HG02571 (cell line): Measurements from ENCODE around the gene PAIP1.
A peak's percentile ranks its signal among the peaks of the same experiment; 100 is the strongest.
"Not testable (repeated sequence)": the region's sequence is repeated elsewhere in the genome, so short reads cannot be mapped to it uniquely, and the experiment has no call there.

ENCODE experiments used
- ATAC-seq: cut with Tn5 transposase; IDR thresholded peaks from one replicate; pipeline ENCODE4 v1.9.1; 2021; ENCODE audit warnings: mild to moderate bottlenecking, moderate library complexity; ENCODE audit not compliant: unreplicated experiment

The PAIP1 gene

DNA sequence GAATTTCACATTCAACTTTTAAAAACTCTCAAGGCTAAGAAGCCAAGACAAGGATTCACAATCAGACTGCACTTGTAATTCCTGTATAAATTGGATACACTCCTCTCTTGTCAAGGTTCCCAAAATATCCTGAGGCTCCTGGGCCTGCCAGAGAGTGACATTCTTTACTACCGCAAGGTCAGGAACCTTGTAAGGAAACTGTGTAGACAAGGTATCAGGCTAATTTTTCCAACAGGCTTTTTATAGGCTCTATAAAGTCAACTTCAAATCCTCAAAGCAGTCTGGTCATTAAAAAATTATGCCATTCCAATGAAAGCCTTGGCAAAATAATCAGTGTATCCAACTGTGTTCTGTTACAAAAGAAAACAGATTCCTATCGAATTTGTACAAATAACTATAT, 15.5 kb upstream of the PAIP1 start:
- no peak for ATAC-seq

DNA sequence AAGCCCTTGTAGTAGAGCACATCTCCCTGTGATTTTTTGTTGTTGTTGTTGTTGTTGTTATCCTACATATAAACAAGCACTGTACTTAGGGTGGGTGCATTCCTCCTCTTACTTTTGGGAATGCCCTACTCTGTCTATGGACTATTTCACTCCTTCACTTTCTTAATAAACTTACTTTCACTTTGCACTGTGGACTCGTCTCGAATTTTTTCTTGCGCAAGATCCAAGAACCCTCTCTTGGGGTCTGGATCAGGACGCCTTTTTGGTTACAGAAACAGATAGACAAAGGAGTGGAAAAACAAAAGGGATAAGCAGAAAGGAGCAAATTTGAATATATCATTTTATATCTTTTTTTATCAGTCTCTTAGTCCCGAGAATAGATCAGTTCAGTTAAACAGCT, 14.4 kb upstream of the PAIP1 start:
- ATAC-seq, result no peak

DNA sequence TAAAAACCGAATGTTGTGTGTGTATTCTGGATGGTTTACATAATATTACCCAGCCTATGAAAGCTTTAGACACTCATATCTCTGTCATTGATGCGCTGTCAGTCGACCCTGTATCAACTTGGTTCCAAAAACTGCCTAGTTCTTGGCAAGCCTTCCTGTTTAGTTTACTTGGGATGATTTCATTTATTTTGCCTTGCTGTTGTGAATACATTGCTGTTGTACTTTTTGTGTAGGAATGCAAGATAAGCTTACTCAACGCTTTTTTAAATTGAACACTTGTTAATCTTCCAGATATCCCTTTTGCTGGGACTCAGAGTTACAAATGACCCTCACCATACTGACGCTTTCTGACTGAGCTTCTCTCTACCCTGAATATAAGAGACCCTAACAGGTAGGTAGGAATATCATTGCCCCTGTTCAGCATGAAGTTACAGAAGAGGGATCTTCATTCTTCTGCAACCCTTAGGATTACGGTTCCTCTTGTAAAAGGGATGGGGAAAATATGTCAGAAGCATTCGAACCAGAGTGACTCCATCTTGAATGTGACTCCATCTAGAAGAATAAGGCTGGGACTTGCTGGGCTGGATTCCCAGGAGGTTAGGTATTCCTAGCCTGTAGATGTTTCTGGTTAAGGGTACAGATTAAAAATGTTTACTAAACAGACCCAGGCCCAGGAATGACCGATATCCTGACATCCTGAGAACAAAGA, 13.7 kb upstream of the PAIP1 start:
- ATAC-seq, result no peak

DNA sequence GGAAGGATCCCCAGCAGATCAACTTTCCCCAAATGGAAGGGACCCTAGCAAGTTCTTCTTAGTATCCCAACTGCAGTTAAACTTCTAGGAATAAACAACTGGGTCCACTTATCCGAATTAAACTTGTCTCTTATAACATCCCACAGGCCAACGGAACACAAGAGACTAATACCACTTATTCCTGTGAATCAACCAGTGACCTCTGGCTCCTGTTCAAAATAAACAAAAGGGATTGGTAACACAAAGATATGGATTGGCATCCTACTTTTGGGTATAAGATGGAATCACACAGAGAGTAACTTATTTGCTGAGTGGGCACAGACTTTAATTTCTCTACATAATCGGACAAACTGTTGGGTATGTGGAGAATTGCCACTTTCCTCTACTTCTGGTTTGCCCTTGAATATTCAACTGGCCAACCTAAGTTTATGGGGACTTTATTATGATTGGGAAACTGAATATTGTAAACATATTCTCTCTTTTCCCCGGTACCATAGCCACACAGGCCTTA, 12.4 kb upstream of the PAIP1 start:
- no peak for ATAC-seq

DNA sequence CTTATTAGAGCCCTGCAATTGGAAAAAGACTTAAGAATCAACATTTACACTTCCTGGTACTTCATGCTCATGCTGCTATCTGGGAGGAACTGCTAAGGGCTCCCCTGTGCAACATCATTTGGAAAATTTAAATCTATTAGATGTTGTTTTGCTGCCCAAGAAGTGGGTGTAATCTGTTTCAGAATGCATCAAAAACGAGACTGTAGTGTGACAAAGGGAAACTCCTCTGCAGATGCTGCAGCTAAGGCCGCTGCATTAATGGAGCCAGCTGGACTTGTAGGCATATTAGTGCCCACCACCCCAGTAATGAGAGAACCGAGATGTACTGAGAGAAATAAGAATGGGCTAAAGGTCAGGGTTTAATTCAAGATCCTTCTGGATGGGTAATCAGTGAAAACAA, 11.1 kb upstream of the PAIP1 start:
- ATAC-seq, result peak; percentile 73

DNA sequence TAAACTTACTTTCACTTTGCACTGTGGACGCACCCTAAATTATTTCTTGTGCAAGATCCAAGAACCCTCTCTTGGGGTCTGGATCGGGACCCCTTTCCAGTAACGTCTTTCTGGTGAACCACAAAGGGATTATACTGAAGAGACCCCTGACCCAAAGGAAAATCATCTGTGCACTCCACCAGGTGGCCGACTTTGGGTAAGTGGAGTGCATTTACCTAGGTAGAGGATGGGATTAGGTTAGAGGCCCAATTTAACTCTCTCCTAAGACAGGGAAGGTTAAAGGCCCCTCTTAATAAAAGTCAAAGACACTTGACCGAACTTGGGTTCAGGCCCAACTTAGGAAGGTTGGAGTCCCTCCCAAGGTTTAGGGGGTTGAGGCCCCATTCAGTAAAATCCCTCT, 8.2 kb upstream of the PAIP1 start:
- ATAC-seq, result no peak

DNA sequence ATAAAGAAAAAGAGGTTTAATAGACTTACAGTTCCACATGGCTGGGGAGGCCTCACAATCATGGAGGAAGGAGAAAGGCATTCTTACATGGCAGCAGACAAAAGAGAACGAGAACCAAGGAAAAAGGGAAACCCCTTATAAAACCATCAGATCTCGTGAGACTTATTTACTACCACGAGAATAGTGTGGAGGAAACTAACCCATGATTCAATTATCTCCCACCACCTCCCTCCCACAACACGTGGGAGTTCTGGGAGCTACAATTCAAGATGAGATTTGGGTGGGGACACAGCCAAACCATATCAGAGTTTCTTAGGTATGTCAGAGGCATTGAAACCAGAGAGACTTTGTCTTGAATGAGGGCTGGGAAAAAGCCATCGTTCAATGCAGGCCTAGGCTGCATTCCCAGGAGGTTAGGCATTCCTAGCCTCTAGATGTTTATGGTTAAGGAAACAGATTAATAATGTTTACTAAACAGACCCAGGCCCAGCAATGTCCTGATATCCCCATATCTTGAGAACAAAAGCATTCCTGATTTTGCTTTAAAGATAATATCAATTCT, 7.5 kb upstream of the PAIP1 start:
- no peak for ATAC-seq

DNA sequence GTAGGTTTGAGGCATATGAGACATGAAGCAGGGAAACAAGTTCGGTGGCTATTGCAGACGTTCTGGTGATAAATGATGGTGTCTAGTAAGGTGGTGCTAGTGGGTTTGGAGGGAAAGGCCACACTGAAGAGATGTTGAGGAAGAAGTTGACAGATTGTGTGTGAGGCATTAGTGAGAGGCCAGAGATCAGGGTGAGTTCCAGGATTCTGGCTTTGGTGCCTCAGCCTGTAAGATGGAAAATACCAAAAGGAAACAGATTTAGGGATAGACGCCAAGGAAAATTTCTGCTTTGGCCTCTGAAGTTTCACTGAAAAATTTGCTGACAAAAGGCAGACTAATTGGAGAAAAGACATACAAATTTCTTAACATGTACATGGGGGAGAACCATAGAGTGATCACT, 6.4 kb upstream of the PAIP1 start:
- no peak for ATAC-seq

DNA sequence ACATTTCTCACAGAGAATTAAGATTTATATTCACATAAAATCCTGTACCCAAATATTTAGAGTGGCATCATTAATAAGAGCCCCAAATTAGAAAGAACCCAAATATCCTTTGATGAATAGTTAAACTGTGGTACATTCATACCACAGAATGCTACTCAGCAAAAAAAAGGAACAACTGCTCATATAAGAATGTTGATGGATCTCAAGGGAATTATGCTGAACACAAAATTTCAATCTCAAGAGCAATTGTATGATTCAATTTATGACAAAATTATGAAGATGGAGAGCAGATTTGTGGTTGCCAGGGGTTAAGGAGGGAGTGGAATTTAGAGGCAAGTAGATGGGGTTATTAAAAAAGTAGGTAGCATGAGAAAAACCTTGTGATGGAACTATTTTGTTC, 4.5 kb upstream of the PAIP1 start:
- ATAC-seq, result no peak

DNA sequence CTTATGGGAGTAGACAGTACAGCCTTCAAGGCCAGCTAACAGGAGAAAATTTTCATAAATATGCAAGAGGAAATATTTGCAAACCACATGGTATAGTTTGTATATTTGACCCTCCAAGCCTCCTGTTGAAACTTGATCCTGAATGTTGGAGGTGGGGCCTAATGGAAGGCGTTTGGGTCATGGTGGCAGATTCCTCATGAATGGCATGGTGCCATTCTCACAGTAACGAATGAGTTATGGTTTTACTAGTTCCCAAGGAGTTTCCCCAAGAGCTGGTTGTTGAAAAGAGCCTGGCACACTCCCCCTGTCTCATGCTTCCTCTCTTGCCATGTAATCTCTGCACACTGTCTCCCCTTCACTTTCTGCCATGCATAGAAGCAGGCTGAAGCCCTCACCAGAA, 3.3 kb upstream of the PAIP1 start:
- no peak for ATAC-seq

DNA sequence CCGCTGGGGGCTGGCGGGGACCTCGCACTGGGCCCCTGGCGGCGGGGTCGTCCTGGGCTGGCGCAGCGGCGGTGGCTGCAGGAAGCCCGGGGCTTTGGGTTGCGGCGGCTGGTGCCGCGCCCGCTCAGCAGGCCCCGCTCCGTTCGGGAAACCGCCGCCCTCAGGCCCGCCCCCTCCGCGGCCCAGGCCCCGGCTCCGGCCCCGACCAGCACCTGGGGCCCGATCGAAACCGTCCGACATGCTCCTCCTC, 345 bp downstream of the PAIP1 start:
- peak; percentile 92 for ATAC-seq

DNA sequence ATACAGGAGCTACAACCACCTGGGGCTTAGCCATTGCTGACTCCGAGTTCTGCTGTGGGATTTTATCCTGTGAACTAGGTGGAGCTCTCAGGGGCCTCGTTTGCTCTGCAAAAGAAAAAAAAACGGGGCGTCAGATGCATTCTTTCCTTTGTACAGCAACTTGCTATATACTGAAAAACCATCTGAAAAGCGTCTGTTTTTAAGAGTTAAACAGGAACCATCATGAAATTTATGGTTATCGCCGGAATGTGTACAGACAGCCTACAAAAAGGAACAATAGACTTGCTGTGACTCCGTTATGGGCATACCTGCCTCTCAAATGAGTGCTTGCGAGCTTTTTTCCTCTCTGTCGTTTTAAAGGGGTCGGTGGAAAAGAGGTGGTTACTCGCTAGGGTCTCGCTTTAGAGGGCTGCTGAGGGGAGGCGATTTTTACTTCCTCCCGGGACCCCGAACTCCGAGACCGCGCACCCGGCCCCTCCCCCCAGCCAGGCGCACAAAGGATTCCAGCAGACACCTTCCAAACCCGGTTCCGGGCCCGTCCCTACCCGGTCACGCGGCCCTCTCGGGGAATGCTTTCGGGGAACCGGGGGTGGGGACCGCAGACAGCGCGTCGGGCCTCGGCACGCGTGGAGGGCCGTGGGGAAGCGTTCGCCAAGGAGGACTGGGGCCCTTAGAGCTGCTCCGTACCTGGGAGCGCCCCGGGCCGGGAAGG, 826 bp downstream of the PAIP1 start:
- peak; percentile 22 for ATAC-seq

DNA sequence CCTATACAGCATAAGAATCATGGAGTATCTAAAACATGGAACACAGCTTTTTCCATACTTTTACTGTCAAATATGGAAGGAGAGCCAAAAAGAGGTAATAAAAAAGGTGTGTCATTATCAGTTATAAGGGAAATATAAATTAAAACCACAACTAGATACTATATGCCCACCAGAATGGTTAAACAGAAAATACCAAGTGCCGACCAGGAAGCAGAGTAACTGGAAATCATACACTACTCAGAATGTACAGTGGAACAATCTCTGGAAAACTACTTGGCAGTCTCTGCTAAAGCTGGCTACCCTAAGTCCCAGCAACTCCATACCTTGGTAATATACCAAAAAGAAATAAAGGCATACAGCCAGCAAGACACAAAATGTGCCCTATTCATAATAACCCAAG, 2.4 kb downstream of the PAIP1 start:
- ATAC-seq, result no peak

DNA sequence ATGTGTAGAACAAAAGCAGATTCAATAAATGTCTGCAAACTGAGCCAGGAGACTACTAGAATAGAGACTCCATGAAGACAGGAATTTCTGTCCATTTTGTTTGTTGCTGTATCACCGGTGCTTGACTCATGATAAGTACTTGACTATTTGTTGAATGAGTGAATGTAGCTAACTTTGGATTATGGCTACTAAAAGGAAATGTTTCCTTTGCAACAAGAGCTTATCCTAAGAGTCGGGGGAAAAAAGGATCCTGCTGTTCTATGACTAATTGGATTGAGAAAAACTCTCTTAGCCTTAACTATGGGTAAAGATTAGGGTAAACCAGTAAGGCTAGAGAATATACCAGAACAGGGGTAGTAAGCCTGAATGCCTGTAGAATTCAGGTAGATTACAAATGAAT, 3.5 kb downstream of the PAIP1 start:
- no peak for ATAC-seq

DNA sequence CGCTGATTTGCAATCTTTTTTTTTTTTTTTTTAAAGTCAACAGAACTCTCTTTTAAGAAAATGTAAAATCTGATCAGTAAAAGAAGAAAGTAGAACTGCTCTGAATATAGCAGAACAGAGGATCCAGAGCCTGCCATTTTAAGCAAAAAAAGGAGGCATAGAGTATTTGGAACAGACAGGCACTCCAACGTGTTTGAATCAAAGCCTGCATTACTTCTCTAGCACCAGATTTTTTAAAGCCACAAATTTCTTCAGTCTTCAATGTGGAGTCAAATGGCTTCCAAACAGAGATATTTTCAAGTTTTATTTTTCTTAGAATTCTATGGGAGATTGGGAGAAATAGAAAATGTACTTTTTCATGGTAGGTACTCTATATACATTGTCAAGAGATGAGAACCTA, 5.1 kb downstream of the PAIP1 start:
- no peak for ATAC-seq

DNA sequence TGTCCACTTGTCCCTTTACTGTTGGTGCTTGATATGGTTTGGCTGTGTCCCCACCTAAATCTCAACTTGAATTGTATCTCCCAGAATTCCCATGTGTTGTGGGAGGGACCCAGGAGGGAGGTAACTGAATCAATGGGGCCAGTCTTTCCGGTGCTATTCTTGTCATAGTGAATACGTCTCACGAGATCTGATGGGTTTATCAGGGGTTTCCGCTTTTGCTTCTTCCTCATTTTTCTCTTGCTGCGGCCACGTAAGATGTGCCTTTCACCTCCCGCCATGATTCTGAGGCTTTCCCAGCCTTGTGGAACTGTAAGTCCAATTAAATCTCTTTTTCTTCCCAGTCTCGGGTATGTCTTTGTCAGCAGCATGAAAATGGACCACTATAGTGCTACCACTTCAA, 7.6 kb downstream of the PAIP1 start:
- ATAC-seq, result not testable (repeated sequence)

DNA sequence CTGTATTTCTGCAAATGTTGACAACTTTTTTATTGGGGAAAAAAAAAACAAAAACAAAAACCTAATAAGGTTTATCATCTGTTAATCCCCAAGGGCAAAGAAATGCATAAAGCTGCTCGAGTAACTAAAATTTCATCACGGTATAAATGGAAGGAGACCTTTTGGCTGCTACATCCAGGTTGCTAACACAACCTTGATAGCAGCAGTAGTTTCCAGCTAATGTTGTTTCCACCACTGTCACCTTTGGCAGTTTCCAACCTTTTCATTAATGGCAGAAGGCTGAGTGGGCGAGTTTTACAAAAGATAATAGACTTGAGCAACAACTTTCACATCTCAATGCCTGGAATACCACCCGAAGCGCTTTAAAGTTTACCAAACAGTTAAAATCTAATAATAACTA, 8.5 kb downstream of the PAIP1 start:
- no peak for ATAC-seq

DNA sequence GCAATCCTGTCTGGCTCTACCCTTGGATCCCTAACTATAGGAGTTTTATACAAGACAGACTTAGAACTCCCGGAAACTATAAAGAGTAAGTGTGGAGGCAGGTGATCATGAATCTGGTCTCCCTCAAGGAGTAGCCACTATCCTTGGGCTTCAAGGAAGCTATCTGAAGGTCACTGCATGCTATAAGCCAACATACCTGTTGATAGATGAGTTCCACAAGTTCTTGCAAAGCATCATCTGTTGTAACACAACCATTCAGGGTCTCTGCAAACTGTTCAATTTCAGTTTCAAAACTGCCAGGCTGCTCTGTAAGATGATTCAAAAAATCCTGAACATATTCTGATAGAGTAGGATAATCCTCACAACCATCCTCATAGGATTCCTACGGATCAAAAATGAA, 9.3 kb downstream of the PAIP1 start:
- no peak for ATAC-seq

DNA sequence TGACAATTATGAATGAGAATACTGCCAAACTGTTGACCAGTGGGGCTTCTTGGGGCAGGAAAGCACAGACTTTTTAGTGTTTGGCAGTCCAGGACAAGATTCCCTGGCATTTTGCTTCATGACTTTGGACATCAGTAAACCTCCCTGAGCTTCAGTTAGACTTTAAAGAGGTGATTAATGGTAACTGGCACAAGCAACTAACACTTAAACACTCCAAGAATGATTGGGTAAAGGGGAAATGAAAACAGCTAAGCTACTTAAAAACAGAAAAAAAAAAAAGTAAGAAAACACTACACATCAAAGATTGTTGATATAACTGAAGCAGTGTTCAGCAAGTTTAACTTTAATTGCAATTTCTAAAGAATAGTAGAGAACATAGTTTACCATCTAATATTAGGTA, 13.4 kb downstream of the PAIP1 start:
- ATAC-seq, result no peak

DNA sequence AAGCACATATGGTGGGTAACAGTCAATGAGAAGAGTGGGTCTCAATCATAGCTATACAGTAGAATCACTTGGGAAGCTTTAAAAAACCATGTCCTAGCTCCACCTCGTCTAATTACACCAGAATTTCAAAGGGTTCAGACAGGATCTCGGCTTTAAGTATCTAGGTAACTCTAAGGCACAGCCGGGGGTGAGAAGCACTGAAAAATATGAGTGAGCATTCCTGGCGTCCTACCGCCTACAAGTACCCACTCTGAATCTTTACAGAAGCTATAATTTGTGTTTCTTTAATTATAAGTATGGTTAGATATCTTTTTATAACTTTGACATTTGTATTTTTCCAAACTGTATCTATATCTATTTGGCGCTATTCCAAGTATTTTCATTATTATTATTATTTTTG, 16.1 kb downstream of the PAIP1 start:
- no peak for ATAC-seq

DNA sequence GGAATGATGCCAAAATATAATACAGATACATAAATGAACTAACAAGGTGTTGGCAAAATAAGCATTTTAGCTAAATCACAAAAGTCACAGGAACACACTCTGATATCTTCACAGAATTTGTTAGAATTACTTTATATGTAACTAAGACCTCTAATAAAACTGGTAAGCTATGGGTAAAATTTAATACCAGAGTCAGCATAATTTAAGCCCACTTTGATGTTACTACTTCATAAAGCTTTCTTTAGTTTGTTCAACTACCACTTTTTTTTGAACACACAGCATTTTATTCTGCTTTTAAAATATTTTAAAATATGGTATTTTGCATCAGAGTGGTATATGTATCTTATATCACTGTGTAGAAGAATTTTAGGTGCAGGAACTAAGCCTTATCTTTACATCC, 19.9 kb downstream of the PAIP1 start:
- no peak for ATAC-seq

DNA sequence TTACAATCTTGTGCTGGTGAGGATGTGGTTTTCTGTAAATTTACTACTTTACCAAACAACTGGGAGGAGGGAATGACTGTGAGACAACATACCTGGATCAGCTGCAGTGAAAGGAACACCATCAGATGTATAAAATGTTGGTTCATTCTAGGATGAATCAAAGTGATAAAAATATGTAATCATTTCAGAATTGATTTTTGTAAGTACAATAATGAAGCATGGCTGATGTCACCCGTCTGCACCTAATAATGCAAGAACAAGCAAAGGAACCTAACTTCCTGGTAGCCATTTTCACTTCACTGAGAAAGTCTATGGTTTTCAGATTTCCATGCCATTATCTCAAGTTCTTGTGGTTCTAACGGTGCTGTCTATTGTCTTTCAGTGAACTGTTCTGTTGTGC, 23.2 kb downstream of the PAIP1 start:
- ATAC-seq, result no peak

DNA sequence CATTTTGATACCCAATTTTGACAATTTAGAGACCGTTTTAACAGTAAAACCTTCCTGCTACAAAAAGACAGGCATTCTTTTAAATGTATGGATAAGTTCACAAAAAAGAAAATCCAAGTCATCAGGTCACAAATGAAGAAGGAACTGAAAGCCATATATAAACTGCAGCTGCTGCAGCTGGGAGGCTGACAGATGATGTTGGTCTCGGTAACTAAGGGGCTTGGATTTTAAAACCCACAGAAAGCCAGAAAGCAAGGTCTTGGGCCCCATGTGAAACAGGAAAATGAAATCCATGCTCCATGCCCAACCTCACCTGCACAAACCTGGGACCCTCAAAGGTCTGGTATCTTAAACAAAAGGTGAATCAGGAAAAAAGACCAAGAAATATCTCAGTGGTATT, 26.2 kb downstream of the PAIP1 start:
- no peak for ATAC-seq
